HEK293 (cell line): ENCODE data around the gene MYO1D.

ENCODE experiments used
- CTCF ChIA-PET: fragments of 350-600 bp; formaldehyde crosslinking; extraction: SDS; loops from one replicate; lab custom pipeline; 2021; ENCODE audit warnings: antibody characterized with exemption; lab: Yijun Ruan, JAX
- POLR2A ChIA-PET: fragments of 300-600 bp; formaldehyde crosslinking; extraction: SDS; loops from one replicate; lab custom pipeline; 2020; ENCODE audit warnings: antibody characterized with exemption, inconsistent platforms; lab: Yijun Ruan, JAX
- H3K27ac ChIP-seq: fragments of 200-500 bp; sonication (Bioruptor generic); 2 replicates; pipeline ENCODE4 v1.5.1; 2014; ENCODE audit warnings: low read depth, low read length, control low read depth, inconsistent platforms; ENCODE audit errors: extremely low read depth
- H3K36me3 ChIP-seq, 2 experiments: fragments of 200-500 bp in 1 of 2; sonication (Bioruptor generic) in 1 of 2; 1 replicate in 1 of 2; 2 replicates in 1 of 2; pipeline ENCODE4 v1.5.1; 2014 to 2017; ENCODE audit warnings: inconsistent platforms in 2 of 2, low read length in 2 of 2; ENCODE audit not compliant: control insufficient read depth in 2 of 2, insufficient read depth in 1 of 2
- H3K4me1 ChIP-seq: fragments of 200-500 bp; sonication (Bioruptor generic); 2 replicates; pipeline ENCODE4 v1.5.1; 2014; ENCODE audit warnings: mild to moderate bottlenecking, low read length, inconsistent platforms; ENCODE audit not compliant: control insufficient read depth, insufficient read depth
- H3K4me3 ChIP-seq: 2 replicates; pipeline ENCODE4 v1.5.1; 2011; ENCODE audit warnings: low read depth, mild to moderate bottlenecking, control low read depth, low read length, moderate library complexity
- H3K9me3 ChIP-seq: fragments of 200-500 bp; sonication (Bioruptor generic); 2 replicates; pipeline ENCODE4 v1.5.1; 2014; ENCODE audit warnings: low read depth, low read length, inconsistent platforms; ENCODE audit not compliant: control insufficient read depth, insufficient read depth
- BCL11A ChIP-seq: fragments of 450-650 bp; formaldehyde crosslinking; IDR thresholded peaks from 2 replicates; pipeline ENCODE4 v1.5.1; 2016; ENCODE audit warnings: low read depth, missing biosample characterization, missing genetic modification characterization
- GLIS1 ChIP-seq: fragments of 450-650 bp; formaldehyde crosslinking; IDR thresholded peaks from 2 replicates; pipeline ENCODE4 v1.5.1; 2016; ENCODE audit warnings: missing biosample characterization, missing genetic modification characterization
- KLF10 ChIP-seq: fragments of 450-650 bp; IDR thresholded peaks from 2 replicates; pipeline ENCODE4 v1.5.1; 2018; ENCODE audit warnings: missing biosample characterization, mild to moderate bottlenecking, missing genetic modification characterization
- KLF16 ChIP-seq: fragments of 450-650 bp; formaldehyde crosslinking; IDR thresholded peaks from 2 replicates; pipeline ENCODE4 v1.5.1; 2017; ENCODE audit warnings: missing biosample characterization, missing genetic modification characterization
- REST ChIP-seq: fragments of 450-650 bp; formaldehyde crosslinking; IDR thresholded peaks from 2 replicates; pipeline ENCODE4 v1.5.1; 2016; ENCODE audit warnings: missing biosample characterization, missing genetic modification characterization
- SETDB1 ChIP-seq: IDR thresholded peaks from one replicate; pipeline ENCODE4 v1.6.1; 2017; ENCODE audit warnings: mild to moderate bottlenecking, low read length, moderate library complexity, mixed read lengths; ENCODE audit not compliant: insufficient read length
- TSHZ1 ChIP-seq: fragments of 450-650 bp; formaldehyde crosslinking; IDR thresholded peaks from 2 replicates; pipeline ENCODE4 v1.5.1; 2016; ENCODE audit warnings: missing biosample characterization, missing genetic modification characterization, borderline replicate concordance
- ZBTB17 ChIP-seq: fragments of 450-650 bp; formaldehyde crosslinking; IDR thresholded peaks from 2 replicates; pipeline ENCODE4 v1.5.1; 2016; ENCODE audit warnings: missing biosample characterization, missing genetic modification characterization
- ZFP3 ChIP-seq: fragments of 450-650 bp; formaldehyde crosslinking; IDR thresholded peaks from 2 replicates; pipeline ENCODE4 v1.5.1; 2016; ENCODE audit warnings: low read depth, missing biosample characterization, missing genetic modification characterization
- ZFP41 ChIP-seq: fragments of 450-650 bp; formaldehyde crosslinking; IDR thresholded peaks from 2 replicates; pipeline ENCODE4 v1.5.1; 2016; ENCODE audit warnings: missing biosample characterization, missing genetic modification characterization, borderline replicate concordance
- ZNF140 ChIP-seq: fragments of 450-650 bp; formaldehyde crosslinking; IDR thresholded peaks from 2 replicates; pipeline ENCODE4 v1.5.1; 2016; ENCODE audit warnings: missing biosample characterization, missing genetic modification characterization
- ZNF248 ChIP-seq: fragments of 450-650 bp; formaldehyde crosslinking; IDR thresholded peaks from 2 replicates; pipeline ENCODE4 v1.5.1; 2017; ENCODE audit warnings: missing biosample characterization, missing genetic modification characterization
- ZNF292 ChIP-seq: fragments of 450-650 bp; formaldehyde crosslinking; IDR thresholded peaks from 2 replicates; pipeline ENCODE4 v1.5.1; 2016; ENCODE audit warnings: low read depth, missing biosample characterization, missing genetic modification characterization, borderline replicate concordance
- ZNF350 ChIP-seq: fragments of 450-650 bp; formaldehyde crosslinking; IDR thresholded peaks from 2 replicates; pipeline ENCODE4 v1.5.0; 2017; ENCODE audit warnings: missing biosample characterization, mild to moderate bottlenecking, missing genetic modification characterization
- ZNF518A ChIP-seq: fragments of 450-650 bp; formaldehyde crosslinking; conservative IDR thresholded peaks from 2 replicates; pipeline ENCODE4 v1.5.1; 2016; ENCODE audit warnings: low read depth, missing biosample characterization, missing genetic modification characterization
- ZNF521 ChIP-seq: fragments of 450-650 bp; formaldehyde crosslinking; IDR thresholded peaks from 2 replicates; pipeline ENCODE4 v1.5.1; 2017; ENCODE audit warnings: missing biosample characterization, mild to moderate bottlenecking, missing genetic modification characterization
- ZNF530 ChIP-seq: fragments of 450-650 bp; formaldehyde crosslinking; IDR thresholded peaks from 2 replicates; pipeline ENCODE4 v1.5.1; 2016; ENCODE audit warnings: low read depth, missing biosample characterization, missing genetic modification characterization
- ZNF623 ChIP-seq: fragments of 450-650 bp; formaldehyde crosslinking; IDR thresholded peaks from 2 replicates; pipeline ENCODE4 v1.5.1; 2016; ENCODE audit warnings: missing biosample characterization, missing genetic modification characterization
- ZNF704 ChIP-seq: fragments of 450-650 bp; formaldehyde crosslinking; IDR thresholded peaks from 2 replicates; pipeline ENCODE4 v1.5.1; 2016; ENCODE audit warnings: missing biosample characterization, missing genetic modification characterization
- ZNF785 ChIP-seq: fragments of 450-650 bp; formaldehyde crosslinking; IDR thresholded peaks from 2 replicates; pipeline ENCODE4 v1.5.1; 2016; ENCODE audit warnings: missing biosample characterization, missing genetic modification characterization
- ZNF830 ChIP-seq: fragments of 450-650 bp; IDR thresholded peaks from 2 replicates; pipeline ENCODE4 v1.5.0; 2018; ENCODE audit warnings: missing biosample characterization, missing genetic modification characterization, low read depth, mild to moderate bottlenecking, moderate library complexity

The MYO1D gene

GRCh38 chr17:32656886-32657285, 220.0 kb downstream of the MYO1D start:
- Histone ChIP-seq H3K9me3 (no peaks in the 10 kb centered on the region), H3K4me3 (no peak overlapping the region), H3K4me1 (no peaks in the 10 kb centered on the region), H3K36me3 (peaks cover 20 to 37% of the 10 kb centered on the region in 2 experiments), H3K27ac (no peak overlapping the region)
- ChIA-PET POLR2A (no interaction called here), CTCF (interaction anchor here (3.0 kb wide), 1 partner anchor 100 kb away, joined by 30 read pairs; no protein-coding TSS in a partner anchor)
- TF ChIP-seq ZNF248 (no peak), ZNF350 (tag by site-specific recombination) (no peak), SETDB1 (no peak), ZNF830 (no peak), REST (tag by site-specific recombination) (no peak), ZNF623 (tag by site-specific recombination) (no peak), BCL11A (tag by site-specific recombination) (no peak), ZBTB17 (no peak), GLIS1 (no peak), ZNF530 (no peak), ZFP41 (no peak)

- CTCF ChIA-PET = interaction anchor here (0.9 to 2.2 kb wide), 2 partner anchors 19 to 101 kb away, joined by 3 to 5 read pairs; no protein-coding TSS in a partner anchor
Observed at GRCh38 chr17:32654324-32654723, 222.6 kb downstream of the MYO1D start.

GRCh38 chr17:32651084-32651483, 225.8 kb downstream of the MYO1D start:
- Histone ChIP-seq H3K36me3 (peaks cover 17 to 41% of the 10 kb centered on the region in 2 experiments), H3K27ac (no peak overlapping the region), H3K9me3 (no peaks in the 10 kb centered on the region), H3K4me1 (no peaks in the 10 kb centered on the region), H3K4me3 (no peak overlapping the region)
- CTCF ChIA-PET = interaction anchor here (3.4 kb wide), 1 partner anchor 8 kb away, joined by 22 read pairs; no protein-coding TSS in a partner anchor
- POLR2A ChIA-PET = no interaction called here
- TF ChIP-seq KLF16 (tag by site-specific recombination) = no peak
- TF ChIP-seq ZNF785 (tag by site-specific recombination) = no peak
- TF ChIP-seq TSHZ1 (tag by site-specific recombination) = no peak
- no peak for TF ChIP-seq ZNF518A (tag by site-specific recombination)
- no peak for TF ChIP-seq ZFP3 (tag by site-specific recombination)
- no peak for TF ChIP-seq ZNF704
- no peak for TF ChIP-seq ZNF521 (tag by site-specific recombination)
- TF ChIP-seq ZNF292 (tag by site-specific recombination) = no peak

More at GRCh38 chr17:32654324-32654723, 222.6 kb downstream of the MYO1D start:
- Histone ChIP-seq H3K9me3 (no peaks in the 10 kb centered on the region), H3K4me3 (no peak overlapping the region), H3K4me1 (no peaks in the 10 kb centered on the region), H3K27ac (no peak overlapping the region), H3K36me3 (peaks cover 24 to 55% of the 10 kb centered on the region in 2 experiments)
- POLR2A ChIA-PET = no interaction called here
- TF ChIP-seq ZFP3 (tag by site-specific recombination) (no peak), SETDB1 (no peak), KLF10 (tag by site-specific recombination) (no peak), ZNF140 (tag by site-specific recombination) (no peak)
- TF ChIP-seq, all 188 proteins: peak for 0
